NCI-H2227 (cell line): ENCODE data around the gene SYCN.

Experiments used
- DNase-seq: peaks from one replicate; lab custom pipeline; 2025; ENCODE audit not compliant: unreplicated experiment; lab: John Stamatoyannopoulos, UW

Gene SYCN

DNA sequence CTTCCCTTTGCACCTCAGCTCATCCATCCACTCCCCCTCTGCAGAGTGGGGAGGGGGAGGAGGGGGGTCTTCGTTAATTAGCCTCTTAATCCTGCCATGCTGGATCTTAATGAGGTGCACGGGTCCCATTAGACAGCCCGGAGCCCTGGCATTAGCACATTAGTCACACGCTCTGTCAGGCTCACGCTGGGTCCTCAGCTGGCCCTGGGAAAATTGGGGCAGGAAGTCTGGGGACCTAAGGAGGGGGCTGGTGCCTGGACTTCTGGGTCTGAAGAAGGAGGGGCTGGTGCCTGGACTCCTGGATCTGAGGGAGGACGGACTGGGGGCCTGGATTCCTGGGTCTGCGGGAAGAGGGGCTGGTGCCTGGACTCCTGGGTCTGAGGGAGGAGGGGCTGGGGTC, 7.7 kb downstream of the SYCN start:
- no peak for DNase-seq

- DNase-seq: no peak
These were observed 8.3 kb downstream of the SYCN start for GRCh38 chr19:39195755-39196154.

GRCh38 chr19:39194832-39195542, 9.1 kb downstream of the SYCN start:
- peak; percentile 70 for DNase-seq

DNA sequence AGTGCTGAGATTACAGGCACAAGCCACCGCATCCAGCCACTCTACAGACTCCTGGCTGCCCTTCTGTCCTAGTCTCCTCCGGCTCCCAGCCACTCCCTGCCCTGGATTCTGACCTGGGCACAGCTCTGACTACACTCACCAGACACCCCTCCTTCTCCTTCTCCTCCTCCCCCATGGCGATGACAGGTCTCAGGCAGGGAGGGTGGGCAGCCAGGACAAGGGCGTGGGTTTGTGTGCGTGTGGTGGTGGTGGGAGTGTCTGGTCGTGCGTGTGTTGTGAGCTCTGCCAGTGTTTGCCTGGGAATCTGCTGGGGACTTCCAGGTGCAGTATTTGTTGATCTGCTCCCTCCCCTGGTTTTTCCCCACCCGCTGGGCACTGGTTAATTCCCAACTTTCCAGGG, 10.3 kb downstream of the SYCN start:
- DNase-seq: no peak

DNA sequence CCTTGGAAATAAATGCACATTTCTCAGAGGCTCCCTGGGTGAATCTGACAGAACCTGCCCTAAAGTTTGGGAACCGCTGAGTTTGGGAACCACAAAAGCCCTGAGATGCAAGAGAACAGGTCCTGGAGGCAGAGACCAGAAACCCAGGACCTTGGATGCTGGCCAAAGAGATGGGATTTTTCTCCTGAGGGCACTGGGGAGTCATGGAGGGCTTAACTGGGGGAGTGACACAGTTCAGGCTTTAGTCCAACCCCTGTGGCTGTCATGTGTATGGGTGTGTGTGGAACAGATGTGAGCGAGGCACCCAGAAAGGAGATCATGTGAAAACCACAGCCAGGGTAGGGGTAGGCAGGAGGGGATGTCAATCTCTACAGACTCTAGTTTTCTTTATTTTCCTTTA, 11.2 kb downstream of the SYCN start:
- no peak for DNase-seq

GRCh38 chr19:39190768-39191167, 13.3 kb downstream of the SYCN start:
- DNase-seq: no peak

DNA sequence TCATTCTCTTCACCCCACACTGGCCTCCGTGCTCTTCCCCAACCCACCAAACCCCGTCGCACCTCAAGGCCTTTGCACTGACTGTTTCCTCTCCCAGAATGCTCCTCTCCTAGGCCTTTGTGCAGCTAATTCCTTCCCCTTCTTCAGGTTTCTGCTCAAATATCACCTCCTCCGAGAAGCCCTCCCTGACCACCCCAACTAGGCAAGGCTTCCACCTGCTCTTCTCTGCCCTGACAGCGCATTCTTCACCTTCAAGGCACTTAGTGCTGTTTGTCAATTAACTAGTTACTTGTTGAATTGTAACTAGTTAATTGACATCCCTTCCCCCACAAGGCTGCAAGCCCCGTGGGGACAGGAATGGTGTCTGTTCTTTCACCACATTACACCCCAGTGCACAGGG, 15.1 kb downstream of the SYCN start:
- DNase-seq: no peak

GRCh38 chr19:39187552-39187943, 16.5 kb downstream of the SYCN start:
- no peak for DNase-seq

DNA sequence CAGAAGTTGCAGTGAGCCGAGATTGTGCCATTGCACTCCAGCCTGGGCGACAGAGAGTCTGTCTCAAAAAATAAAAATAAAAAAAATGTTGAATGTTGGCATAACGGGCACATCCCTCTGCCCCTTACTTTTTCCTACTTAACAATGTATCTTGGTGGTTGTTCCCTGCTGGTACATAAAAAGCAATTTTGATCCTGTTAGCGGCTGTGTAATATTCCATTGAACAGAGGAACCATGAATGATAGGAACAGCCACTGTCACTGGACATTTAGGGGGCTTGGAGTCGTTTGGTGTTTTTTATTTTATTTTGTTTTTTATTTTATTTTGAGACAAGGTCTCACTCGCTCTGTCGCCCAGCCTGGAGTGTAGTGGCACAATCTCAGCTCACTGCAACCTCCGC, 17.7 kb downstream of the SYCN start:
- no peak for DNase-seq

DNA sequence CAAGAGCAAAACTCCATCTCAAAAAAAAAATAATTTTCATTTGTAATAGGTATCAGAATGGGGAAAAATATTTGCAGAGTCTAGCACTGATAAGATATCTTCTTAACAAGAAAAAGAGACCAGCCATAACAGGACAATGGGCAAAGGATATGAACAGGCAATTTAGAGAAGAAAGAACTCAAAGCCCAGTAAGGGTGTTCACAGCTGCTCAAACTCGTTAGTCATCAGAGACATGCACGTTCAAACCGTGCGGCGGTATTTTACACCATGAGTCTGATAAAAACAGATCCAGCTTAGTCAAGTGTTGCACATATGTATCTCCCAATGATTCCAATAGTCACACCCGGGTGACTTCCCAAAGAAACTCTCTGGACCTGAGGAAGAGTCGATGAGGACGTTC, 21.0 kb downstream of the SYCN start:
- DNase-seq: no peak

- DNase-seq: no peak
These were observed 21.9 kb downstream of the SYCN start for GRCh38 chr19:39182174-39182505.

DNA sequence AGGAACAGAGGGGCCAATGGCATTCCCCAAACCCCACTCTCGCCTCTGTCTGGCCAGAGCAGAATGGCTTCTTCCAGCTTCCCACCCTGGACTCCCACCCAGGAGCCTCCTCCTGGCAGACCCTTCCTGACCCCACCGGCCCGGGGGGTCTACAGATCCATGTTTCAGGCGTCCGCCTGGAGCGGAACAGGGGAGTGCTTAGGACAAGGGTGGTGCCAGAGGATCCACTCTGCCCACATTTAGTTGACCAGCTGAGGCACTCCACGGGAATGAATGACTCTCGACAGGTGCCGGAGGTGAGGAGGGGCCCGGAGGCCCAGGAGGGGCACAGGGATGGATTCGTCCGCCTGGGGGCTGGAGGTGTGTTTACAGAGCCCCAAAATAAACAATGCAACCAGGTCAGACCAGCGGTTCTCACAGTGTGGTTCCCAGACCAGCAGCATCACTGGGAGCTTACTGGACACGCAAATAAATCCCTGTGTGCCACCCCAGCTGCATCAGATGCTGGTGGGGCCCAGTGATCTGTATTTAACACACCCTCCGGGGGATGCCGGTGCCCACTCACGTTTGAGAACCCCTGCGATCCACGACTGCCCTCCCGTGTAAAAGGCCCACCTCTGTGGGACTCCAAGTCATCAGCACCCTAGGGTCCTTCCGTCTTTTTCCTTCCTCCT, 22.4 kb downstream of the SYCN start:
- DNase-seq: no peak

DNA sequence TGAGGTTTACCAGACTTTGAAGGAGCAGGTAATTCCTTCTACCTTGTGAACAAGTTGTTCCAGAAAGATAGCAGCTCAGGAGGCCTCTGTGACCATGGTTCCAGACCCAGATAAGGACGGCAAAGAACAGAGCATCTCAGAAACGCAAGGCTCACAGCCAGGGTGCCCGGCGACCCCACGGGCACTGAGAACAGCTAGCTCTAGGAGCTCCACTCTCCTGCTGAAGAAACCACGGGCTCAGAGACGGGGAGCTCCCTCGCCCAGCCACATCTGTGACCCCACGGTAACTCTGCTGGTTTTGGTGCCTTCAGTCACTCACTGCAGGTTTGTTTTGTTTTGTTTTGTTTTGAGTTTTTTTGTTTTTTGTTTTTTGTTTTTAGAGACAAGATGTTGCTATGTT, 23.3 kb downstream of the SYCN start:
- DNase-seq: no peak

DNA sequence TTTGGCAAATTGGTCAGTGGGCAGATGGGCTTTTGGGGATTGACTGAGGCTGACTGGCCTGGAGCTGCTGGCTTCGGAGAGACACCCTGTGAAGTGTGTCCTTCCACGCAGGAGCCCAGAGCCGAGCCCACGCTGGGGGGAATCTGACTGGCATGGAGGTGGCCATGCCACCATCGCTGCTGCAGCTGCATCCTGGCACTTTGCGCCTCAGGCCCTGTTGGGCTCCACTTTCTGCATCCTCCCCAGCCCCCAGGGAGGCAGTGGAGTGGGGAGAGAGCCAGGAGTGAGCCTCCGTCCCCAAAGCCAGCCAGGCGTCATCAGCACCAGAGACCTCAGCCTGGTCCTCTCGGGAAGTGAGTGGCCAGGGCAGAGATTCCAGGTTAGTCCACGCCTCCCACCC, 24.3 kb downstream of the SYCN start:
- no peak for DNase-seq

DNA sequence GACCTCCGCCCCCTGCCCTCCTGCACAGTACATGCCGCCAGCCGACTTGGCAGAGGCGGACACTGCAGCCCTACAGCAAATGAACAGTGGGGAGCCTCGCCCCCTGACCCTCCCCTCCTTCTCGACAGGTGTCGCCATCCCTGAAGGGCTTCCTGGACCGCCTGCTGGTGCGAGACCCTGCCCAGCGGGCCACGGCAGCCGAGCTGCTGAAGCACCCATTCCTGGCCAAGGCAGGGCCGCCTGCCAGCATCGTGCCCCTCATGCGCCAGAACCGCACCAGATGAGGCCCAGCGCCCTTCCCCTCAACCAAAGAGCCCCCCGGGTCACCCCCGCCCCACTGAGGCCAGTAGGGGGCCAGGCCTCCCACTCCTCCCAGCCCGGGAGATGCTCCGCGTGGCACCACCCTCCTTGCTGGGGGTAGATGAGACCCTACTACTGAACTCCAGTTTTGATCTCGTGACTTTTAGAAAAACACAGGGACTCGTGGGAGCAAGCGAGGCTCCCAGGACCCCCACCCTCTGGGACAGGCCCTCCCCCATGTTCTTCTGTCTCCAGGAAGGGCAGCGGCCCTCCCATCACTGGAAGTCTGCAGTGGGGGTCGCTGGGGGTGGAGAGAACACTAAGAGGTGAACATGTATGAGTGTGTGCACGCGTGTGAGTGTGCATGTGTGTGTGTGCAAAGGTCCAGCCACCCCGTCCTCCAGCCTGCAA, 25.6 kb downstream of the SYCN start:
- no peak for DNase-seq

- DNase-seq: no peak
These were observed 26.3 kb downstream of the SYCN start for GRCh38 chr19:39177736-39178135.

GRCh38 chr19:39177110-39177699, 26.9 kb downstream of the SYCN start:
- no peak for DNase-seq

- DNase-seq: peak; percentile 77
These were observed 28.5 kb downstream of the SYCN start for GRCh38 chr19:39175564-39175963.

- no peak for DNase-seq
These were observed 29.2 kb downstream of the SYCN start for GRCh38 chr19:39174558-39175544.

GRCh38 chr19:39174142-39174541, 29.9 kb downstream of the SYCN start:
- DNase-seq: no peak

DNA sequence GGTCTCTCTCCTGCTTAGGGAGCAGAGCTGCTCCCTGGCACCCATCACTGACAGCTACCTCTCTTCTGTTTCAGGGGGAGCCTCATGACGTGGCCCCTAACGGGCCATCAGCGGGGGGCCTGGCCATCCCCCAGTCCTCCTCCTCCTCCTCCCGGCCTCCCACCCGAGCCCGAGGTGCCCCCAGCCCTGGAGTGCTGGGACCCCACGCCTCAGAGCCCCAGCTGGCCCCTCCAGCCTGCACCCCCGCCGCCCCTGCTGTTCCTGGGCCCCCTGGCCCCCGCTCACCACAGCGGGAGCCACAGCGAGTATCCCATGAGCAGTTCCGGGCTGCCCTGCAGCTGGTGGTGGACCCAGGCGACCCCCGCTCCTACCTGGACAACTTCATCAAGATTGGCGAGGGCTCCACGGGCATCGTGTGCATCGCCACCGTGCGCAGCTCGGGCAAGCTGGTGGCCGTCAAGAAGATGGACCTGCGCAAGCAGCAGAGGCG, 30.5 kb downstream of the SYCN start:
- DNase-seq: no peak
